Measurements from ENCODE around the gene FNDC3B. TPM values are rescaled to one million over a fixed set of nuclear protein-coding genes. Genes with fewer than 3 reads are reported as not detected.
A peak's percentile ranks its signal among the peaks of the same experiment; 100 is the strongest.

Gene FNDC3B
- total and polyA plus RNA-seq, 7 donors = 16.2 to 93.9 (median 50.3) TPM

GRCh38 chr3:172072543-172072942 lies 33.2 kb downstream of the FNDC3B start:
- Histone ChIP-seq H3K36me3 (no peaks in the 10 kb centered on the region), H3K27ac (no peak overlapping the region), H3K9me3 (no peaks in the 10 kb centered on the region), H3K27me3 (no peaks in the 10 kb centered on the region), H3K4me3 (no peak overlapping the region), H3K4me1 (peaks cover 0 to 77% (median 54%) of the 10 kb centered on the region in 4 donors)
- TF ChIP-seq POLR2A (IDR thresholded peaks at IDR 0.05) (no peak), EP300 (IDR thresholded peaks at IDR 0.05) (no peak), CTCF (IDR thresholded peaks at IDR 0.05) (no peak), POLR2AphosphoS5 (IDR thresholded peaks at IDR 0.05) (no peak)
- WGBS, 2 donors = 81 to 88% methylated on average over 4 of the region's 4 CpGs
- intact Hi-C loops (cut with DNase I) = no loop called here
- DNase-seq = no peak

DNA sequence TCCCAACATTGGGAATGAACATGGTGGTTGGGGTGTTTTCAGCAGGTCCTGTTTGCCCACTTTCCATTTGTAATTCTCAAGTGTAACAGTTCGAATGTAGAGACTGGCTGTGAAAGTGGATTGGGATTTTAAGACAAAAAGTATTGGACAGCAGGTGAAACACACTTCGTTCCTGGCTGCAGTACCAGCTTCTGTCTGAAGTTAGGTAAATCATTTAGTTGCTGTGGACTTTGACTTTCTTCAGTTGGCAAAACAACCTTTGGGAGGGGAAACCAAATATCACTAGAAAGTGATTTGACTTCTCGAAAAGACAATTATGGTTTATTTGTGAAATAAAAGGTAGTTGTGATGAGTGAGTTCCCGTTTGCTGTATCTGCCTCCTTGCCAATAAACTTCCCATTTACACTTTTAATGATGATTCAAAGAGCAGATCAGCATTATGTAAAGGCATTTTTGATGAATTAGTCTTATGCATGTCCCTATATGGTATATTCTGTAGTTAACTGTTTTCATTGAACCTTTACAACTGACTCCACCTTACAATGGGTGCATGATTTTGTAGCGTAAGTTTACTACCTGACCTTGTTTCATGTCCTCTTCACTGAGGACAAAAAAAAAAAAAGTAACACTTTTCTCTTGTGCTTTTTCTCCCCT lies 34.0 kb downstream of the FNDC3B start:
- intact Hi-C loops (cut with DNase I) = no loop called here
- H3K36me3 ChIP-seq = no peaks in the 10 kb centered on the region
- H3K4me3 ChIP-seq = no peak overlapping the region
- no peaks in the 10 kb centered on the region for H3K27me3 ChIP-seq
- WGBS, 2 donors = 22 to 69% methylated on average over 5 of the region's 5 CpGs
- H3K9me3 ChIP-seq = no peaks in the 10 kb centered on the region
- H3K4me1 ChIP-seq = peaks cover 0 to 69% (median 51%) of the 10 kb centered on the region in 4 donors
- DNase-seq = no peak
- H3K27ac ChIP-seq = no peak overlapping the region
- TF ChIP-seq EP300 (IDR thresholded peaks at IDR 0.05) (no peak), CTCF (IDR thresholded peaks at IDR 0.05) (no peak), POLR2AphosphoS5 (IDR thresholded peaks at IDR 0.05) (no peak)

- H3K9me3 ChIP-seq = no peaks in the 10 kb centered on the region
- no peak overlapping the region for H3K4me3 ChIP-seq
- TF ChIP-seq EP300 (IDR thresholded peaks at IDR 0.05) = no peak
- TF ChIP-seq POLR2A (IDR thresholded peaks at IDR 0.05) = no peak
- TF ChIP-seq POLR2AphosphoS5 (IDR thresholded peaks at IDR 0.05) = no peak
- TF ChIP-seq CTCF (IDR thresholded peaks at IDR 0.05) = no peak
- H3K36me3 ChIP-seq = no peaks in the 10 kb centered on the region
- no peak for DNase-seq
- H3K4me1 ChIP-seq = peaks cover 0 to 65% (median 44%) of the 10 kb centered on the region in 4 donors
- no peaks in the 10 kb centered on the region for H3K27me3 ChIP-seq
- WGBS, 2 donors = 87 to 92% methylated on average over 2 of the region's 2 CpGs
- peak overlapping the region in 2 of 4 donors; percentile 1 to 8 for H3K27ac ChIP-seq
- intact Hi-C loops (cut with DNase I) = no loop called here
Observed at GRCh38 chr3:172074032-172074431, 34.7 kb downstream of the FNDC3B start.

DNA sequence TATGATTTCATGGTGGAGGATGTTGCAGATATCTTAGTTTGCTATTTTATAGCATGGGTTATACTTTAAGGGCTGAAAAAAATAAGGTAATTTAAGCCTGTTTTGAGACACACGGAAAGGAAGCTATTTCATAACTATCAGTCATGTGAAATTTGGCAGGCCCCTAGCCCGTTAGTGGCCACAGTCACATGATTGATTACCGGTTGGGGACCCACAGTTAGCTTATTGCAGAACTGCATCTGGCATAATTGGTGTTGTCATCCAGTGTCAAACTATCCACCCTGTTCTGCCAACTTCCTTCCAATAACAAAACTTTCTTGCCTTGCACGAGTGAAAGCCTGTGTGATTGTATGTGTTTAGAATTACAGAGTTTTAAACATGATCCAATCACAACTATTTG lies 35.2 kb downstream of the FNDC3B start:
- H3K36me3 ChIP-seq = no peaks in the 10 kb centered on the region
- H3K27ac ChIP-seq = peak overlapping the region in 1 of 4 donors; percentile 8
- TF ChIP-seq POLR2AphosphoS5 (IDR thresholded peaks at IDR 0.05) (peak in 2 of 4 donors; percentile 28 to 43), EP300 (IDR thresholded peaks at IDR 0.05) (no peak), POLR2A (IDR thresholded peaks at IDR 0.05) (no peak), CTCF (IDR thresholded peaks at IDR 0.05) (no peak)
- intact Hi-C loops (cut with DNase I) = no loop called here
- H3K4me1 ChIP-seq = peaks cover 0 to 62% (median 39%) of the 10 kb centered on the region in 4 donors
- H3K4me3 ChIP-seq = no peak overlapping the region
- H3K9me3 ChIP-seq = no peaks in the 10 kb centered on the region
- peak; percentile 78 for DNase-seq
- 21 to 39% methylated on average over 4 of the region's 4 CpGs for WGBS, 2 donors
- H3K27me3 ChIP-seq = no peaks in the 10 kb centered on the region

GRCh38 chr3:172076212-172076611 lies 36.8 kb downstream of the FNDC3B start:
- DNase-seq = no peak
- Histone ChIP-seq H3K36me3 (no peaks in the 10 kb centered on the region), H3K4me3 (no peak overlapping the region), H3K27ac (no peak overlapping the region), H3K4me1 (peaks cover 0 to 47% (median 29%) of the 10 kb centered on the region in 4 donors), H3K27me3 (no peaks in the 10 kb centered on the region), H3K9me3 (no peaks in the 10 kb centered on the region)
- 95 to 98% methylated on average over 2 of the region's 2 CpGs for WGBS, 2 donors
- TF ChIP-seq POLR2AphosphoS5 (IDR thresholded peaks at IDR 0.05) (no peak), EP300 (IDR thresholded peaks at IDR 0.05) (no peak), POLR2A (IDR thresholded peaks at IDR 0.05) (no peak), CTCF (IDR thresholded peaks at IDR 0.05) (no peak)
- intact Hi-C loops (cut with DNase I) = no loop called here
